ENCODE results near the gene CPNE2.
"Not testable (repeated sequence)": the region's sequence is repeated elsewhere in the genome, so short reads cannot be mapped to it uniquely, and the experiment has no call there.

The CPNE2 gene

DNA sequence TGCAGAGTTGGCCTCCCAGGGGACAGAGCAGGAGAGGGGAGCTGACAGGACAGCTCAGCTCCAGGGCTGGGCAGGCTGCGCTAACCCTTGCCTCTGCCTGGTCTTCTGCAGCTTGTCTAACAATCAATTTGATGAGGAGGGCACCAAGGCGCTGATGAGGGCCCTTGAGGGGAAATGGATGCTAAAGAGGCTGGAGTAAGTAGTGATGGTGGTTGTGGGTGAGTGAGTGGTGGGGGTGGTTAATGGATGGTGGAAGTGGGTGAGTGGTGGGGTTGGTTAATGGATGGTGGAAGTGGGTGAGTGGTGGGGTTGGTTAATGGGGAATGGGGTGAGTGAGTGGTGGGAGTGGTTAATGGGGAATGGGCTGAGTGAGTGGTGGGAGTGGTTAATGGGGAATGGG lies 22.0 kb upstream of the CPNE2 start:
- no peak for DNase-seq

DNA sequence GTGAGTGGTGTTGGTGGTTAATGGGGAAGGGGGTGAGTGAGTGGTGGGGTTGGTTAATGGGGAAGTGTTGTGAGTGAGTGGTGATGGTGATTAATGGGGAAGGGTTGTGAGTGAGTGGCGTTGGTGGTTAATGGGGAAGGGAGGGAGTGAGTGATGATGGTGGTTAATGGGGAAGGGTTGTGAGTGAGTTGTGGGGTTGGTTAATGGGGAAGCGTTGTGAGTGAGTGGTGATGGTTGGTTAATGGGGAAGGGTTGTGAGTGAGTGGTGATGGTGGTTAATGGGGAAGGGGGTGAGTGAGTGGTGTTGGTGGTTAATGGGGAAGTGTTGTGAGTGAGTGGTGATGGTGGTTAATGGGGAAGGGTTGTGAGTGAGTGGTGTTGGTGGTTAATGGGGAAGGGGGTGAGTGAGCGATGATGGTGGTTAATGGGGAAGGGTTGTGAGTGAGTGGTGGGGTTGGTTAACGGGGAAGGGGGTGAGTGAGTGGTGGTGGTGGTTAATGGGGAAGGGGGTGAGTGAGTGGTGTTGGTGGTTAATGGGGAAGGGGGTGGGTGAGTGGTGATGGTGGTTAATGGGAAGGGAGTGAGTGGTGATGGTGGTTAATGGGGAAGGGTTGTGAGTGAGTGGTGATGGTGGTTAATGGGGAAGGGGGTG lies 21.2 kb upstream of the CPNE2 start:
- DNase-seq: not testable (repeated sequence)

DNA sequence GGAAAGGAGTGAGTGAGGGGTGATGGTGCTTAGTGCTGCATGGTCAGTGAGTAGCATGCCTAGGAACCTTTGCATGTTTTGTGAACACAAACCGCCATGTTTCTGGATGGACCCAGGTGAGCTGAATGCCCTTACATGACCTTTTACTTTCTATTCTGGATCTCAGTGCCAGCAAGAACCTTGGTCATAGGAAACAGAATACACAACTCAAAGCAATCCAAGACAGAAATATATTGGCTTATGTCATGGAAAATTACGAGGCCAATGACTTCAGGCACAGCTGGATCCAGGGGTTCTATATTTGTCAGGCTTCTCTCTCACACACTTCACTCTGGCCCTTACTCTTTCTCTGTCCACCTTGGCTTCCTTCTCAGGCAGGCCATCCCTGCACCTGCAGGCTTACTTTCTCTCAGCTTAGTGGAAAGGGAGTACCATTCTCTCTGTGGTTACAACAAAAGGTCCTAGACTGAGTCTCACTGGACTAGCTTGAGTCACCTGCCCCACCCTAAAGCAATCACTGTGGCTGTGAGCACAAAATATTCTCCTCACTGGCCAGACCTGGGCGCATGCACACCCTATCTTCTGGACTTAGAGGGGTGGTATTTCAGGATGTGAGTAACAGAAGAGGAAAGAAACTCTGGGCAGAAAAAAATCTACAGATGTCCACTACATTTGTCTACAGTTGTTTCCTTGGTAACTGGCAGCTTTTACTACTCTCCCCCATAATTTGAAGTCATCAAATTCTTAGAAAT lies 20.4 kb upstream of the CPNE2 start:
- no peak for DNase-seq

DNA sequence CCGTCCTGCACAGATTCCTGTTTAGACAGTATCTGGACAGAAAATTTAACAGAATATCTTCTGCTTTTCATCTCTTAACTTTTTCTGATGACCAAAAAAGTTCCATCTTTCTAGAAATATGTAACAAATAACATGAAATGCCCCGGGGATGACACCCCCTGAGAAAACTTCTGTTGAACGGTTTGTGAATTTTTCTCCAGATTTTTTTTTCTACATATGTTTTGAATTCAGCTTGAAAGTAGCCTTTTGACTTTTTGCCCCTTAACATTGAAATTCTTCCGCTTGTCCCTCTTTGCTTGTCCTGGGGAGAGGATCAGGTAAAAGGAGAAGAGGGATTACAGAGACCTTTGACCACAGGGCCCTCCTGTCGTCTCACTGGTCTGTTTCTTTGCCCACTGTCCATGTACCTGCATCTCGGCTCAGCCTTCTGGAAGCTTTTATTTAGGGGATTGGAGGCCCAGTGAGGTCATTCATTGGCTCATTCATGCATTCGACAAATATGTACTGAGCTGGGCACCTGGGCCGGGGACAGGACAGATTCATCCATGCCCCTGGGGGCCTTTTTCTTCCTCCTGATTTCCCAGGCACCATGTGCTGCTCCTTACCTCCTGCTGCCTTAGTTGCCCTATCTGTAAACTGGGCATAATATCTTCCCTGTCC lies 19.6 kb upstream of the CPNE2 start:
- no peak for DNase-seq

DNA sequence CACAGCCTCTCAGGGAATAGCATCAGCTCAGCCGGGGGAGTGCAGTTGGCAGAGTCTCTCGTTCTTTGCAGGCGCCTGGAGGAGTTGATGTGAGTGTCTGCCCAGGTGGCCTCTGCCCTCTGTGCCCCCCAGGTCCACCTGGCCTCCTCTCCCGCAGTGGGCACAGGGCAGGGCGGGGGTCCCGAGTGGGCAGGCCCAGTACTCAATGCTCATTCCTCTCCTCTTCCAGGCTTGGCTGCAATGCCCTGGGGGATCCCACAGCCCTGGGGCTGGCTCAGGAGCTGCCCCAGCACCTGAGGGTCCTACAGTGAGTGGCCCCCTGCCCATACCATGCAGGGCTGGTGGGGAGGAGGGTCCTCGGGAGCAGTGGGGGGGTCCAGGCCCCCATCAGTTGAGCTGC lies 14.7 kb upstream of the CPNE2 start:
- DNase-seq: no peak

DNA sequence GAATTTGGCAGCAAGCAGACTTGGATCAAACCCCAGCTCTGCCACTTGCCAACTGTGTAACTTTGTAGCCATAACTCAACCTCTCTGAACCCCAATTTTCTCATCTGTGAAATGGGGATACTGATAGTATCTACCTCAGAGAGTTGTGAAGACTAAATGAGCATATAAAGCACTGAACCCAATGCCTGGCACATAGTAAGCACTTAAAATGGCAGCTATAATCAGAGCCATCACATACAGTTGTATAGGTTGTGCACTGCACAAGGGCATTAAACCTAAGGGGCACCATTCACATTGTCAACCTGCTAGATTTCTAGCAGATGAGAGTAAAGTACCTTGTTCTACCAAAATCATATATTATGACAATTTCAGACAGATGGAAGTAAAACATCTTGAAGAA lies 10.6 kb upstream of the CPNE2 start:
- DNase-seq: no peak

DNA sequence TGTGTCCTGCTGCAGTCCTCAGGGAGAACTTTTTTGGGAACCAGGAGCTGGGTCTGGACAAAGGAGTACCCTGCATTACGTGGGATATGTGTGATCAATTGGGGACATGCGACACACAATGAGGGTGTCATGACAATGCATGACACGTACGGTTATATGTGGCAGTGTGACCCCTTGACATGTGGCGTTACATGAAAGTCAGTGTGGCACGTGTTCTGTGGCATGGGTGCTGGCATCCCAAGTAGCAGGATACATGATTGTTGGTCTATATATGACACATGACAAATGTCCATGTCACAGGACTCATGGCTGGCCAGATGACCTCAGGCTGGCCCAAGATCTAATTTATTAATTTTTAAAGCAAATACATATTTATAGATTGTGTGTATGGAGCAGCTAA lies 9.7 kb upstream of the CPNE2 start:
- DNase-seq: no peak

DNA sequence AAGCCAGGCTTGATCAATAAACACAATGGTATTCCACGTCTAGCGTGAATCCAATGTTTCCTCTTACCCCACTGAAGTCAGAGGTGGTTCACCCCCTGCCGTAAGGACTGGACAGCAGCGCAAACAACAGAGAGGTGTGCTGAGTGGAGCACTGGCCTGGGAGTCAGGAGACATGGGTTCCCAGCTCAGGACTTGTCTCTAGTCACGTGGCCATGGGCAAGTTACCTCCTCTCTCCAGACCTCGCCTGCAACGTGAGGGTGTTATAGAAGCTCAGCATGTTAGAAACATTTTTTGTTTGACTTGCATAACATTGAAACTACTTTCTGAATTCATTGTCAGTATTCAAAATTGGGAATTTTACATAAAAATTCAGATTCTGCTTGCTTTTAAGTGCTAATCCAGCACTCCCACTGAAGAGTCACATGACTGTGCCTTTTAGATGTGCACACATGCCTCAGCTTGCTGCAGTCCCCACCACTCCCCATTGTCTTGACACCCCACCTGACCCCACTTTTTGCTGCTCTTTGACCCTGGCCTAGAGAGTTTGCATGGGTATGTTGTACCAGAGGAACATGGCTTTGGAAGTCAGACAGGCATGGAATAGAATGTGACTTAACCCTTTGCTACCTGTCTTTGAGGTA lies 8.8 kb upstream of the CPNE2 start:
- no peak for DNase-seq

DNA sequence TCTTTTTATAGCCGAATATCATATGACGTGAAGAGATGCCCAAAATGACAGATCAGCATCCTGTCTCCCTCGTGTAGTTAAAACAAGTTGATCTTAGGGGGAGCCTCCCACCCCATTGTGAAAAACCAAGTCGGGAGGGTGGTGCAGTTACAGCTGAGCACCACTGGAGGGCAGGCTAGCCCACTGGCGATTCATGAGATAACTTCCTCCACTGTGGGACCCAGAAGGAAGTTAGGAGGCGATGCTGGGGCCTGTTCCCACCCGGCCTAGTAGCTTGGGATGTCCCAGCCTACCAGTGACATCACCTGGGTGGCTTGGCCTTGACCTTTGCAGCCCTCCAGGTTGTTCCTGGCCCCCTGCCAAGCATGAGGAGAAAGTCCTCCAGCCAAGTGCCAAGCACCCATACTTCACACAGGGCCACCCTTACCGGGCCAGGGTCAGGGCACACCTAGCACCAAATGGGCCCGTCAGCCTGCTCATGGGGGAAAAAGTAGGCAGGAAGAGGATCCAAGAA lies 8.1 kb upstream of the CPNE2 start:
- peak; percentile 65 for DNase-seq

DNA sequence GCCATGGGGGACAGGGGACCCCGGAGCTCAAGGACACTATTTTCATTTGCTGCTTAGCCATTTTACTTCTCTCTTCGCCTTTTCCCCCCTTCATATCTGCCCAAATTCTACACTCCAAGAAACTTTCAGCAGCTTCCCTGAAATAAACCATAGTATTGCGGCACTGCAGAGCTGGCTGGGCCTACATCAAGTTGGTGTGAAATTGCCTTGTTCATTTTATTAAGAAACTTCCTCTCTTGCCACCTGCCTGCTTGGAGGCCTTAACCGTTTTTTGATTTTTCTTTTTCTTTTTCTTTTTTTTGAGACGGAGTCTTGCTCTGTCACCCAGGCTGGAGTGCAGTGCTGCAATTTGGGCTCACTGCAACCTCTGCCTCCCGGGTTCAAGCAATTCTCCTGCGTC lies 7.4 kb upstream of the CPNE2 start:
- DNase-seq: no peak

DNA sequence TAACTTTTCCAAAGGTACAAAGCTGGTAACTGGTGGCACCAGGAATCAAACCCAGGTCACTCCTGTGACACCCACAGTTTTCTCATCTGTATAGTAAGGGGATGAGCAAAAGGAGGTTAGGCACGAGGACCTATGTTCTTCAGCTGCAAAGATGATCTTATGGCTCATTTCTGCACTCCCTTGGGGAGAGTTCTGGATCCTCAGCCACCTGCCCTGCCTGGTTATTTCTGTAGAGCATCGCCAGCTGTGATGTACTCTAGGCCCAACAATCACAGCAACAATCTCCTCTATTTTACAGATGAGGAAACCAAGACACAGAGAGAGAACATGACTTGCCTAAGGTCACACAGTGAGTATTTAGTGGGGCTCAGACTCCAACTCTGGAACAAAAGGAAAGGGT lies 5.4 kb upstream of the CPNE2 start:
- DNase-seq: no peak

DNA sequence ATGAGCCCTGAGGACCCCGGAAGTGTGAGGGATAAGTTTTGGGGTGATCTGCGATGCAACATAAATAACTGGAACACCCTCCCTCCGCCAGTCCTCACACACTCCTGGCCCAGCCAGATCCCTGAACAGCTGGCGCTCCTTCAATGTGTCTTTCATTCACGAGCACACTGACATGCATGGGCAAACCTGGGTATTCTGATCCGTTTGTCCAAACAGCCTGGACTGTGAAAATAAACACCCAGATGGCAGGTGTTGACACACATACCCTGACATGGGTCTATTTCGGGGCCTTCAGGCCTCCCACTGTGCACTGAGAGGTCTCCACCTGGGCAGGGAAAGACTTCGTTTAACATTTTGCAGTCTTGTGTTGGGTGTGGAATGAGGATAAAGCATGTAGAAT lies 3.0 kb upstream of the CPNE2 start:
- DNase-seq: no peak

DNA sequence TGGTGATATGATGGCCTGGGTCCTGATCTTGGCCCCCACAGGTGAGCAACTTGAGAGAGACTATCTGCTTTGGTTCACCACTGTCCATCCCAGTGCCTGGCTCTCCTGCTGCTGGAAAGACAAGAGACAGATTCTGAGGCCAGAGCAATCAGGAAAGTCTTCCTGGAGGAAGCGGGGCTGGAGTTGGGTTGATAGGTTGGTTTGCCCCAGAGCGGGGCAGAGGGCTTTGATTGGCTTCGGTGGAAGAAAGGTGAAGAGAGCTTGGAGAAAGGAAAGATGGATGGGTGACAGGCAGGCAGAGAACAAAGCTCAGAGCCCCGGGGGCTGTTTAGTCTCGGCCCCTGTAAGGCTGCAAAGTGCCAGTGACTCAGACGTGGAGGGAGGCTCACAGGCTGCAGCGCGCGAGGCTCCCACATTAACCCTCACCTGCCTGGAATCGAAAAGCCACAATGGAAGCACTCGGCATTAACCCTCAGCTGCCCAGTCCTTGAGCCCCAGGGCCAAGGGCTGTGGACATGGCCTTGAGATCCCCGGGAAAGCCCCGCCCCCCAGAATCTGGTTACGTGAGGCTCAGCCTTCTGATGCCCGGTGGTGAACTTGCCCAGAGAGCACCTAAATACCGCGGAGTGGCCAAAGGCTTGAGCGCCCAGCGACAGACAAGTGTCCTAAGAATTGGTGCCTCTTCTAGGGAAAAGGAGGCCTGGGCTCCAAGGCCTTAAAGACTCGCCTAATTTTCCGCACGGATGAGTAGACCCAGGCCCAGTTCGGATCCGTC lies 996 bp upstream of the CPNE2 start:
- no peak for DNase-seq

DNA sequence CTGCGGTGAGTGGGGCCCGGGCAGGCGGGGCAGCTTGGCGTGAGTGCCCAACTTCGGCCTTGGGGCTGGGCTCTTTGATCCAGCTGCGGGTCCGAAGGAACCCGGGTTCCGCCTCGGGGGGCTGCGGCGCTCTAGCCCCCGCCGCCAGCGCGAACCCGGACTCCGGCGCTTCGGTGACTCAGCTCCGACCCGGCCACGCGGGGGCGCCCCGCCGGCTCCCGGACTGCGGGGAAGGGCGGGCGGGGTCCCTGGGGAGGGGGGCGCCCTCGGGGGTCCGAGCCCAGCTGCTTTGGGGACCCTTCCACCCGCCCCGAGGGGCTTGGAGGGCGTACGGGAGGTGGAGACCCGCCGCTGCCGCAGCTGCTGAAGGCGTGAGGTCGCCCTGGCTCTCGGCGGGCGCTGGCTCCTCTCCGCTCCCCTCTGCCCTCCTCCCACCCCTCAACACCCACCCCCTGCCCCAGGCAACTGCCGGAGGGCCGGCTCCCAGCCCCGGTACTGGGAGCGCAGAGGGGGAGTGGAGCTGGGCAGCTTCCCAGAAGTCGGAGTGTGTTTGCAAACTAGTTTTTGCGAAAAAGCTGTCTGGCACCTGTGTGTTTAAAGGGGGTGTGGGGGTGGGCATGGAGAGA lies 516 bp downstream of the CPNE2 start:
- DNase-seq: peak; percentile 56

DNA sequence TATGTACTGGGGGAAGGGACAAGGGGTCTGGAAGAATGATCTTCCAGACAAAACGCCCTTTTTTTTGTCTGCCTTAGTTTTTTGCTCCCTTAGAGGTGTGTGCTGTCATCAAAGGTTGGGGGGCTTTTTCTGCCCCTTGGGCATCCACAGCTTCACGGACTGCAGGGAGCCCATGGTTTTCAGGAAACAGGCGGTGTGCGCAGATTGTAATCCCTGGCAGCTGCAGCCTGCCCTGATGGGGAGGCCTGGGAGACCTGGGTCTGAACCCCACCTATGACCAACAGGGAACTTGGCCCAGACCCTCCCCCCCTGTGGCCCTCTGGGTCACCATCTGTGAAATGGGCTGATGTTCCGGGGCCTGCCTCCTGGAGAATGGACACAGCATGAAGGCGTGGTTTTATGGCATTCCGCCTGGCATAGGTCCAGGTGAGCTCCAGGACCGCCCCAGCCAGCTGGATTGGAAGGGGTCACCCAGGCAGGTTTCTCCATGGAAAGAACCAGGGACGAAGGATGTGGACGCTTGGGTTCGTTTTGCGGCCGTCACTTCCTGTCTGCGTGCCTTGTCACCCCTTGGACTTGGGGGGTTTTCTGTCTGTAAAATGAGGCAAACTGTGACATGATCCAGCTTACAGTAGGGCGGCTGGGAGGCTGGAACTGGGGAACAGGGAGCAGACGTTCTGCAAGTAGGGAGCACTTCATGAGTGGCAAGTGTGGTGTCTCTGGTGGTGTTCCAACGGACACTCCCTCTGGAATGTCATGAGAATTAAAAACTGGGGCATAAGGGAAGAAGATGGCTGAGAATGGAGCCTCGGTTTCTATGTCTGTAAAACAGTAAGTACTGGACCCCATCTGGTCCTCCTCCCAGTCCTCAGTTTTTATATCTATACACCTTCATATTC lies 1.5 kb downstream of the CPNE2 start:
- no peak for DNase-seq

DNA sequence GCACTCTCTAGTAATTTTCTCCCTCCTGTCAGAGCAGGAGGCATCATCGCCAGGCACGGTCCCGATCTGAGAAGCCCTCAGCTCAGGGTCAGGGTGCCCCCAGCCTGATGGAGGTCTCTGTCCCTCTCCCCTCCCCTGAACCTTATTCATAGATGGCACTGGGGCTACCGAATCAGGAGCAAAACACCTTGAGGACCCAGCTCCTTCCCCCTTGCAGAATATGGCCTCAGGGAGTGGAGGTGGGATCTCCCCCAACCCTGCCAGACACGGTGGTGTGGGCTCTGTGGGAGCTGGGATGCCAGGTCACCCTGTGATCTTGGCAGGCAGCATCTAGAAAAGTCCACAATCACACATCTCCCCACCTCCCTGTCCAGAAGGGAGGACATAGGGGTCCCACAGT lies 2.5 kb downstream of the CPNE2 start:
- no peak for DNase-seq

DNA sequence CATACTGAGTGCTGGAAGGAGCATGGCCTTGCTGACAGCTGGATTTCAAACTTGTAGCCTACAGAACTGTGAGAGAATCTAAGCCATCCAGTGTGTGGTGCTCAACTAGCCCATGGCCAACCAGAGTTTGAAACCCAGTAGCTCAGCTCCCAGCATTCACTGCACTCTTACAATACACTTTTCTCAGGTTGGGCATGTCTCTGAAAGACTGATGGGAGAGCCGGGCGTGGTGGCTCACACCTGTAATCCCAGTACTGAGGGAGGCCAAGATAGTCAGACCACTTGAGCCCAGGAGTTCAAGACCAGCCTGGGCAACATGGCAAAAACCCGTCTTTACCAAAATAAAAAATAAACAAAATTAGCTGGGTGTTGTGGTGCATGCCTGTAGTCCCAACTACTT lies 3.8 kb downstream of the CPNE2 start:
- no peak for DNase-seq

DNA sequence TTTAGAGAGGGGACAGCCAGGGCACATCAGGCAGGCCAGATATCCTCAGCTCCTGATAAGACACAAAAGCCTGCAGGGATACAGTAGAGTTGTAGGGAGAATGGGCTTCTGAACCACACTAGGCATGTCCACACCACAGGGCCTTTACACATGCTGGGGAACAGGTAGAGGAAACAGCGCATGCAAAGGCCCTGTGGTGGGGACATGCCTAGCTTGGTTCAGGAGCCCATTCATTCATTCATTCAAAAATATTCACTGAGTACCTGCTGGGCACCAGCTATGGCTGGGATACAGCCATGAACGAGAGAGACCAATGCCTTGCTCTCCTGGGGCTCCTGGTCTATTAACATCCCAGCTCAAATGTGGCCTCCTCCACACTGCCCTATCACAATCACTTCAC lies 4.4 kb downstream of the CPNE2 start:
- DNase-seq: no peak

DNA sequence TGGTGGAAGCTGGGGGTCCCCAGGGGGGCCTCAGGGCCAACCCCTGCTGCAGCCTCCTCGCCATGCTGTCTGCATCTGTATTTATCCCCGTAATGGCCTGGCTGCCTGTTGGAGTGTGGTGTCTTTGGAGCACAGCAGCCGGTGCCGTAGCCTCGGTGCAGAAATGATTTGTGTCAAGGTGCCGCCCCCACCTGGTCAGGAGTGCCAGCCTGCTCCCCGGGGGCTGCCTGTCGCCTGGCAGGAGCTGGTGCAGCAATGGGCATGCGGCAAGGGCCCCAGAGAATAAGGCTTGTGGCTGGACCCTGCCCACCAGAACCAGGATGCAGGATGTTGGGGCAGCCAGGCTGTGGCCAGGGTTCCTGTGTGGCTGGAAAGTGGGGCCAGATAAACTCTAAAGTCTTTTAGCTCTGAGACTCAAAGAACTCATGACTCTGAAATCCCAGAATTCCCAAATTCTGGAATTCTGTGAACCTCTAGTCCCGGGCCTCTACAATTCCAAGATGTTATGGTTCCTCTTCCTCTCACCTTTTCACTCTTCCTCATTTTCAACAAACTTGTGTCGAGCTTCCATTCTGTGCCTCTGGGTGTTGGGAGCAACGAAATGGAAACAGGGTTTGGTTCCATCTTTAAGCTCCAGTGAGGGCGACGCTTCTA lies 5.9 kb downstream of the CPNE2 start:
- DNase-seq: no peak

DNA sequence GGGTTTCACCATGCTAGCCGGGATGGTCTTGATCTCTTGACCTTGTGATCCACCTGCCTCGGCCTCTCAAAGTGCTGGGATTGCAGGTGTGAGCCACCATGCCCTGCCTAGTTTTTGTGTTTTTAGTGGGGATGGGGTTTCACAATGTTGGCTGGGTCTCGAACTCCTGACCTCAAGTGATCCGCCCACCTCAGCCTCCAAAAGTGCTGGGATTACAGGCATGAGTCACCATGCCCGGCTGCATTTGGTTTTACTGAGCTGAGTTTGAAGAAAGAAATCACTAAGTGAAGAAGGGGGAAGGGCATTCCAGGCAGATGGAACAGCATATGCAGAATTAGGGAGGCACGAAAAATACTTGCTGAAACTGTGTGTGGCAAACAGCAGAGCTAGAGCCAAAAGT lies 7.6 kb downstream of the CPNE2 start:
- DNase-seq: not testable (repeated sequence)

DNA sequence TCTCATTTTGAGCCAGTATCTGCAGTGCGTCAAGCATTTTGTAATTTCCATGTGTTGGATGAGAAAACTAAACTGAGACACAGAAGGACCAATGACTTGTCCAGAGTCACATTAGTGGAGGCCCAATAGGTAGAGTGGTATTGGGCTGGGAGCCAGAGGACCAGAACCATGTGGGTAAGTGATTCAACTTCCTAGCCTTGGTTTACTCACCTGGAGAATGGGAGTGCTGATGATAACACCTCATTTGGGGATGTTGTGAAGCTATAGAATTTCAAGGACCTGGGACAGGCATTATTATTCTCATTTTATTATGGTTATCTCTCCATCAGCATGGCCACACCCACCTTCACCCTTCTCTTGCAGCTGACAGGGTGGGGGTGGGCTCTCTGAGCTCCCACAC lies 8.1 kb downstream of the CPNE2 start:
- no peak for DNase-seq
